GM12878 (cell line): Measurements from ENCODE around the gene CCNY. TPM values are rescaled to one million over a fixed set of nuclear protein-coding genes. Genes with fewer than 3 reads are reported as not detected.

ENCODE experiments used
- ATAC-seq: fragments of 200-7000 bp; cut with Tn5 transposase; 3 replicates; pipeline ENCODE4 v1.9.1; 2020; ENCODE audit warnings: mild to moderate bottlenecking, moderate library complexity
- BruUV-seq: library from RNA; stranded (reverse); fragments of 400-500 nt; replicated peaks from 2 replicates; lab custom pipeline; 2021; lab: Mats Ljungman, UMichigan
- CTCF ChIA-PET: fragments of 300-600 bp; sonication (Branson Sonifier 250); formaldehyde crosslinking; extraction: SDS; loops from one replicate; lab custom pipeline; 2021; ENCODE audit warnings: inconsistent platforms; lab: Yijun Ruan, JAX
- POLR2A ChIA-PET: fragments of 350-600 bp; formaldehyde crosslinking; extraction: SDS; loops from one replicate; lab custom pipeline; 2021; ENCODE audit warnings: inconsistent platforms; lab: Charles Lee
- RAD21 ChIA-PET: fragments of 300-600 bp; sonication (Branson Sonifier 250); formaldehyde crosslinking; loops from one replicate; lab custom pipeline; 2023; ENCODE audit warnings: antibody characterized with exemption; ENCODE audit not compliant: unreplicated experiment; lab: Charles Lee
- SMC1A ChIA-PET: fragments of 300-600 bp; sonication (Branson Sonifier 250); formaldehyde crosslinking; loops from one replicate; lab custom pipeline; 2023; ENCODE audit not compliant: unreplicated experiment, uncharacterized antibody; lab: Charles Lee
- DNase-seq: peaks from one replicate; pipeline ENCODE4 v3.0.0-alpha.2; 2011; ENCODE audit warnings: low read depth, low spot score
- FAIRE-seq: peaks from 3 replicates; lab custom pipeline; 2011; peaks lifted over from hg19 to GRCh38; lab: Jason Lieb, UNC
- H2AFZ ChIP-seq: 2 replicates; pipeline ENCODE4 v1.6.0; 2011; ENCODE audit warnings: low read depth, low read length, control low read depth; ENCODE audit not compliant: control insufficient read depth
- H3K27ac ChIP-seq: 2 replicates; pipeline ENCODE4 v1.5.1; 2011; ENCODE audit warnings: control low read depth; ENCODE audit not compliant: control insufficient read depth, insufficient read depth
- H3K27me3 ChIP-seq, 2 experiments: replicated peaks in 1 of 2; 2 replicates each; pipeline versions ENCODE4 v1.6.0 to v1.6.1; 2011; ENCODE audit warnings: low read length in 1 of 2; ENCODE audit not compliant: control insufficient read depth in 2 of 2, insufficient read depth in 2 of 2
- H3K36me3 ChIP-seq, 2 experiments: 2 replicates each; pipeline ENCODE4 v1.5.1; 2011; ENCODE audit warnings: low read length in 1 of 2; ENCODE audit not compliant: control insufficient read depth in 2 of 2, insufficient read depth in 2 of 2
- H3K4me1 ChIP-seq: 2 replicates; pipeline ENCODE4 v1.6.1; 2011; ENCODE audit warnings: mild to moderate bottlenecking, low read length, moderate library complexity, mixed read lengths; ENCODE audit not compliant: control insufficient read depth, insufficient read depth
- H3K4me2 ChIP-seq: 2 replicates; pipeline ENCODE4 v1.6.0; 2011; ENCODE audit warnings: control low read depth; ENCODE audit not compliant: control insufficient read depth, insufficient read depth
- H3K4me3 ChIP-seq: fragments of 200-600 bp; sonication (generic); 2 replicates; pipeline ENCODE4 v1.5.1; 2016
- H3K79me2 ChIP-seq: 2 replicates; pipeline ENCODE4 v1.6.0; 2011; ENCODE audit warnings: low read length; ENCODE audit not compliant: control insufficient read depth, insufficient read depth
- H3K9ac ChIP-seq: 2 replicates; pipeline ENCODE4 v1.8.0; 2011; ENCODE audit warnings: low read length, control low read depth, mixed read lengths; ENCODE audit not compliant: control insufficient read depth, insufficient read depth
- H3K9me3 ChIP-seq: replicated peaks from 3 replicates; pipeline ENCODE4 v1.5.1; 2011; ENCODE audit warnings: mild to moderate bottlenecking, low read length; ENCODE audit not compliant: control insufficient read depth, insufficient read depth
- H4K20me1 ChIP-seq: 2 replicates; pipeline ENCODE4 v1.6.0; 2011; ENCODE audit not compliant: control insufficient read depth, insufficient read depth
- CHD2 ChIP-seq: IDR thresholded peaks from 2 replicates; pipeline ENCODE4 v1.6.1; 2011; ENCODE audit warnings: low read depth, low read length, improper control_type of control experiment, borderline replicate concordance
- E4F1 ChIP-seq: fragments of 450-650 bp; IDR thresholded peaks from 2 replicates; pipeline ENCODE4 v1.6.1; 2018; ENCODE audit warnings: borderline replicate concordance, mild to moderate bottlenecking; ENCODE audit not compliant: partially characterized antibody
- EZH2 ChIP-seq: IDR thresholded peaks from 2 replicates; pipeline ENCODE4 v1.6.1; 2012; ENCODE audit warnings: low read depth, mild to moderate bottlenecking, control low read depth, inconsistent platforms, low read length, borderline replicate concordance; ENCODE audit not compliant: control insufficient read depth
- HDAC2 ChIP-seq: fragments of 200-600 bp; sonication (generic); IDR thresholded peaks from 2 replicates; pipeline ENCODE4 v1.6.1; 2017
- IRF4 ChIP-seq: IDR thresholded peaks from 2 replicates; pipeline ENCODE4 v1.6.1; 2011; ENCODE audit warnings: low read depth, low read length
- JUND ChIP-seq: IDR thresholded peaks from 2 replicates; pipeline ENCODE4 v1.6.1; 2012; ENCODE audit warnings: low read depth, mild to moderate bottlenecking, low read length, improper control_type of control experiment, moderate library complexity
- MXI1 ChIP-seq: fragments of 150-350 bp; IDR thresholded peaks from 2 replicates; pipeline ENCODE4 v1.6.1; 2011; ENCODE audit warnings: low read depth, mild to moderate bottlenecking, inconsistent platforms, low read length, improper control_type of control experiment
- PAX8 ChIP-seq: fragments of 450-650 bp; IDR thresholded peaks from 2 replicates; pipeline ENCODE4 v1.6.1; 2017; ENCODE audit warnings: mild to moderate bottlenecking, moderate library complexity
- RB1 ChIP-seq: fragments of 450-650 bp; formaldehyde crosslinking; IDR thresholded peaks from 2 replicates; pipeline ENCODE4 v1.6.1; 2017; ENCODE audit warnings: mild to moderate bottlenecking, borderline replicate concordance
- RELA ChIP-seq: fragments of 450-650 bp; IDR thresholded peaks from 2 replicates; pipeline ENCODE4 v1.8.0; 2014; ENCODE audit warnings: borderline replicate concordance; ENCODE audit not compliant: partially characterized antibody
- REST ChIP-seq: IDR thresholded peaks from 2 replicates; pipeline ENCODE4 v1.6.1; 2012; ENCODE audit warnings: mild to moderate bottlenecking, low read depth, low read length
- RUNX3 ChIP-seq: IDR thresholded peaks from 2 replicates; pipeline ENCODE4 v1.6.1; 2012; ENCODE audit warnings: low read length, inconsistent platforms
- SIN3A ChIP-seq: IDR thresholded peaks from 2 replicates; pipeline ENCODE4 v1.6.1; 2012; ENCODE audit warnings: low read depth, low read length, improper control_type of control experiment
- SUPT20H ChIP-seq: IDR thresholded peaks from 2 replicates; pipeline ENCODE4 v1.6.1; 2011; ENCODE audit warnings: low read depth, mild to moderate bottlenecking, low read length, moderate library complexity, borderline replicate concordance; ENCODE audit not compliant: control insufficient read depth
- TAF1 ChIP-seq: IDR thresholded peaks from 2 replicates; pipeline ENCODE4 v1.6.1; 2011; ENCODE audit warnings: mild to moderate bottlenecking, low read depth, low read length, borderline replicate concordance
- ZBED1 ChIP-seq: IDR thresholded peaks from 2 replicates; pipeline ENCODE4 v1.6.1; 2016; ENCODE audit warnings: borderline replicate concordance
- in situ Hi-C: fragments of 300-500 bp; cut with MboI; formaldehyde crosslinking; loops from 9 replicates; pipeline ENCODE4 v1.14.3; 2018; ENCODE audit warnings: mixed read lengths
- intact Hi-C: fragments of 100-400 bp; cut with micrococcal nuclease; formaldehyde crosslinking; loops from one replicate; pipeline ENCODE4 v1.14.2; 2022; ENCODE audit not compliant: unreplicated experiment
- polyA plus RNA-seq, 11 experiments: library from polyadenylated mRNA; depleted of rRNA in 4 of 11; unstranded in 6 of 11; stranded (reverse) in 5 of 11; fragments of >200 nt; fragmentation: Nextera tagmentation in 4 of 11; fragmentation: Illumina TruSeq in 1 of 11; extraction: Ambion mirVana in 4 of 11; extraction: Trizol in 1 of 11; gene quantifications; 1 replicate in 1 of 11; 2 replicates in 10 of 11; pipeline versions ENCODE4 v1.2.1 to v1.2.3, GENCODE V29; 2011 to 2016; ENCODE audit warnings: inconsistent platforms in 2 of 11, missing spikeins in 2 of 11, low read depth in 1 of 11
- total RNA-seq, 4 experiments: library from RNA; depleted of rRNA in 3 of 4; stranded (reverse); fragments of >200 nt in 3 of 4; fragmentation: Illumina TruSeq in 1 of 4; extraction: Trizol in 1 of 4; gene quantifications; 2 replicates each; pipeline versions ENCODE4 v1.2.1 to v1.2.3, GENCODE V29; 2013 to 2021
- TF ChIP-seq, protein P1 (sequence below): IDR thresholded peaks from 2 replicates; pipeline ENCODE4 v1.6.1; 2012; ENCODE audit warnings: low read depth, low read length, improper control_type of control experiment
- TF ChIP-seq, protein P2 (sequence below): IDR thresholded peaks from 2 replicates; pipeline ENCODE4 v1.6.1; 2012; ENCODE audit warnings: low read depth, low read length, improper control_type of control experiment

Gene CCNY
- total and polyA plus RNA-seq, 10 of the 15 experiments (the other 5 are each of a cell fraction or from before 2014, with no cell fraction given): 3.6 to 50.0 (median 26.1) TPM

DNA sequence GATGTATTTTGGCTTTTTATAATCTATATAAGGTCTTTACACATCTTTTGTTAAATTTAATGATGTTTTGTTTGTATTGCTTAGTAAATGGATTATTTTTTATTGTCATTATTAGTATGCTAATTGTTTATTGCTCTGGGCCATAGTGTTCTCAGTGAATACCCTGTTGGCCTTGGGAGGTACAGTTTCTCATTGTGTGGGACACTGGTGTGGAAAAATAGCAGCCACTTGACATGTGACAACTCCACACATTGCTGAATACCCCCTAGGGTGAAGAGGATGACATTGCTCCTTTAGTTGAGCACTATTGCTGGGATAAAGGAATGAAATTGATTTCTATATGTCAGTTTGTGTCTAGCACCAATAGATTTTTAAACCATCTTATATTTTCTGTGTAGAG lies 130.9 kb downstream of the CCNY start:
- DNase-seq: no peak
- ChIA-PET CTCF (no interaction called here), SMC1A (no interaction called here), POLR2A (no interaction called here), RAD21 (no interaction called here)
- no peaks in the 10 kb centered on the region for H3K9me3 ChIP-seq
- H3K4me2 ChIP-seq: no peak overlapping the region
- intact Hi-C loops (no loop called here), in situ Hi-C loops (no loop called here)
- H3K79me2 ChIP-seq: peaks cover 10% of the 10 kb centered on the region
- no peak for ATAC-seq
- H3K27me3 ChIP-seq: no peaks in the 10 kb centered on the region
- no peak overlapping the region for H3K4me3 ChIP-seq
- no peak overlapping the region for H3K9ac ChIP-seq
- no TSS peak for BruUV-seq
- H4K20me1 ChIP-seq: no peaks in the 10 kb centered on the region
- H2AFZ ChIP-seq: no peak overlapping the region
- FAIRE-seq: no peak
- H3K4me1 ChIP-seq: peaks cover 11% of the 10 kb centered on the region
- no peaks in the 10 kb centered on the region for H3K36me3 ChIP-seq
- no peak overlapping the region for H3K27ac ChIP-seq
- TF ChIP-seq, protein P1, sequence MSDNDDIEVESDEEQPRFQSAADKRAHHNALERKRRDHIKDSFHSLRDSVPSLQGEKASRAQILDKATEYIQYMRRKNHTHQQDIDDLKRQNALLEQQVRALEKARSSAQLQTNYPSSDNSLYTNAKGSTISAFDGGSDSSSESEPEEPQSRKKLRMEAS: no peak
- TF ChIP-seq E4F1 (no peak), SIN3A (no peak), MXI1 (no peak), RB1 (no peak), HDAC2 (no peak), PAX8 (no peak), RUNX3 (no peak), REST (no peak), RELA (no peak), ZBED1 (no peak), SUPT20H (no peak), EZH2 (no peak), TAF1 (no peak), IRF4 (no peak), JUND (no peak), CHD2 (no peak)
- TF ChIP-seq, protein P2, sequence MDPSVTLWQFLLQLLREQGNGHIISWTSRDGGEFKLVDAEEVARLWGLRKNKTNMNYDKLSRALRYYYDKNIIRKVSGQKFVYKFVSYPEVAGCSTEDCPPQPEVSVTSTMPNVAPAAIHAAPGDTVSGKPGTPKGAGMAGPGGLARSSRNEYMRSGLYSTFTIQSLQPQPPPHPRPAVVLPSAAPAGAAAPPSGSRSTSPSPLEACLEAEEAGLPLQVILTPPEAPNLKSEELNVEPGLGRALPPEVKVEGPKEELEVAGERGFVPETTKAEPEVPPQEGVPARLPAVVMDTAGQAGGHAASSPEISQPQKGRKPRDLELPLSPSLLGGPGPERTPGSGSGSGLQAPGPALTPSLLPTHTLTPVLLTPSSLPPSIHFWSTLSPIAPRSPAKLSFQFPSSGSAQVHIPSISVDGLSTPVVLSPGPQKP: no peak
